ENCODE data around the gene IGF1R.

Gene IGF1R

DNA sequence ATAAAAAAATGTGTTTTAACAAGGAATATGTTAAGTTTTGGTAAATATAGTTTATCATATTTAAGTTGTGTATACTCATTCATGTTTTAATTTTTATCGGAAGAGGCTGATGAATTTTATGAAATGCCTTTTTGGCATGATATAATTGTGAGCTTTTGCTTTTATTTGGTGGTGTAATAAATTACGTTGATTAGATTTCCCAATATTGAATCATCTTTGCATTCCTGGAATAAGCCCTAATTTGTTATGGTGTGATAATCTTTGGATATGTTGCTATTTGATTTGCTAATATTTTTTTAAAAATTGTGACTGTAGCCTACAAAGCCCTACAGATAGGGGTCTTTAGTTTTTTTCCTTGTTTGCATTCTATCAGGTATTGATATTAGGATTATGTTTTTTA is 107.4 kb downstream of the IGF1R start:
- DNase-seq = no peak

GRCh38 chr15:98758224-98758623 is 109.9 kb downstream of the IGF1R start:
- no peak for DNase-seq

DNA sequence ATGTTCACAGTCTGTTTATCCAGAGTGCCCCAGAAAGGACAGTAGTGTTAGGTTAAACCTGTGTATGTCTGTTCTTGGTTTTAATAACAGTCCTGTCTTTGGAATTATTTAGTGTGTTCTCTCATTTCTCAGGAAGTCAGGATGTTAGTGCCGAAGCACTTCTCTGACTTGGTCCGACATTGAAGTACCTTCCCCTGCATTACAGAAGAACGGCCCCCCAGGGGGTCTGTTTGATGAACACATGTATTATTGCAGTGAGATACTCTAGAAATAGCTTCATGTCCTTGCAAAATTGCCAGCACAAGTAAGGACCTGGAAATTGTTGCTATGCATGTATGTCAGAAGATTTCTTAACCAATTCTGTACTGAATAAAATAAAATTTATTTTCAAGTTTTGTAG is 110.9 kb downstream of the IGF1R start:
- no peak for DNase-seq

DNA sequence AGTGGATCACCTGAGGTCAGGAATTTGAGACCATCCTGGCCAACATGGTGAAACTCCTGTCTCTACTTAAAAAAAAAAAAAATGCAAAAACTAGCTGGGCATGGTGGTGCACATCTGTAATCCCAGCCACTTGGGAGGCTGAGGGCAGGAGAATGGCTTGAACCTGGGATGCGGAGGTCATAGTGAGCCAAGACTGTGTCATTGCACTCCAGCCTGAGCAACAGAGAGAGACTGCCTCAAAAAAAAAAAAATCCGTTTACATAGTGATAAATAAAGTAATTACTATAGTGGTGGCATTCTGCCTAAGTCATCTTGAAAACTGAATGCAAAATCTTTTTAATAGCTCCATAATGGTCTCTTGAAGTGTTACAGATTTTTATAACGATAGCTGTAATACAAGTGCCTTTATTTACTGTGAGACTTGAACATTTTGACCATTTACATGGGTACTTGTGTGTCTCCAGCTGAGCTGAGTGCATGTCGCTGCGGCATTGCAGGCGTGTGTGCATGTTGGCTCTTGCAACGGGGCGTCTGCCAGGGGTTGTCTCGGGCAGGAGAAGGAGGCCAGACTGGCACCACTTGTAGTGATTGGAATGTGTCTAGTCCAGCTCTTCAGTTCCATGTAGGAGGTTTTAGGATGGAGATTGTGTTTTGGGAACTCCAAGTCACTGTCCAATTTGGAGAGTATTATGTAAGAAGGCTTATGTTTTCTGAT is 111.9 kb downstream of the IGF1R start:
- DNase-seq = no peak

GRCh38 chr15:98760975-98761374 is 112.6 kb downstream of the IGF1R start:
- DNase-seq = no peak

- no peak for DNase-seq
Measured at GRCh38 chr15:98763179-98763578, 114.8 kb downstream of the IGF1R start.

DNA sequence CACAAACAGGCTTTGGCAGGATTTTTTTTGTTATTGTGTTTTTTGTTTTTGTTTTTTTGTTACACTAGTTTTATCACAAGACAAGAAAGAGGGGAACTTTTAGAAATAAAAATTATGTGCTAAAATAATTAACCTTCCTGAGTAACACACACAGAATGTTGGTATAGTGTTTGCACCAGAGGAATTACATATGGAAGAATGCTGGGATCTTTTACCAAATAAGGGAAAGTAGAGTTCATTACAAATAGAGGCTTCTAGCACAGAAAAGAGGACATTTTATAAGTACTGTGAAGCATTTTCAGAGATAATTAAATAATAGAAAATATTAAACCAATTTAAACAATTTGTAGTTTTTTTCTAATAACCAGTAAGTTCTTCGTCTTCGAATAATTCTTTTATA is 116.0 kb downstream of the IGF1R start:
- DNase-seq = no peak

DNA sequence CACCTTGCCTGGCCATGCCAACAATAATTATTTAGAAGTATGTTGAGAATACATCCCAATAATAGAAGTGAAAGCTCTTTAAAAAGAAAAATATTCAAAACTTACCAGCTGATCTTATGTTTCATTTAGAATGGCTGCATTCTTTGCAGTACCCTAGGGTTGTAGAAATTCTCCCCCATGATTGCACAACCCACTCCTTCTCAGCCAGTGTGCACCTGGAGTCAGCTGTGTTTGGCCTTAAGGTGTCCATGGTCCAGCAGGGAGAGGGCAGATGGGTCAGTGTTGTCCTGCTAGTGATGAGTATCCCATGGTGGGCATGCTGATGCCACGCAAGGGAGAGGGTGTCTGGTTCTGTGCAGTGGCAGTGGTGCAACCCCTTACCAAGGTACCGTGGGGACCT is 117.3 kb downstream of the IGF1R start:
- no peak for DNase-seq

- no peak for DNase-seq
Measured at GRCh38 chr15:98767692-98768091, 119.4 kb downstream of the IGF1R start.

DNA sequence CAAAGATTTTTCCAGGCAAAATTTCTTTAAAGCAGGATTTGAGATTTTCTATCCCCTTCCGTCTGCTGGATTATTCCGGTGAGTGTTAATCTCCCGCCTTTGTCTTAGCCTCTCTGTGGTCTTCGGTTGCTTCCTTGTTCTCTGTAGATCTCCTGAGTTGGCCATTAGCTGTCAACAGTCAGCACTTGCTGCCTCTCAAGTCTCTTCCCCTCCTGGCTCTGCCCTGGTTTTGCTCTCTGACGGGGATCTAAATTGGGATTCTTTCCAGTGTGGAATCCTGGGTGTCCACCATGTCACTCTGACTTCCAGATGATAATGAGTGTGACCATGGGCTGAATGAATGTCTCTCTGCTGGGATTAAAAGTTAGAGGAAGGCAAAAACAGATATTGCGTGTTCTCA is 121.5 kb downstream of the IGF1R start:
- DNase-seq = no peak

DNA sequence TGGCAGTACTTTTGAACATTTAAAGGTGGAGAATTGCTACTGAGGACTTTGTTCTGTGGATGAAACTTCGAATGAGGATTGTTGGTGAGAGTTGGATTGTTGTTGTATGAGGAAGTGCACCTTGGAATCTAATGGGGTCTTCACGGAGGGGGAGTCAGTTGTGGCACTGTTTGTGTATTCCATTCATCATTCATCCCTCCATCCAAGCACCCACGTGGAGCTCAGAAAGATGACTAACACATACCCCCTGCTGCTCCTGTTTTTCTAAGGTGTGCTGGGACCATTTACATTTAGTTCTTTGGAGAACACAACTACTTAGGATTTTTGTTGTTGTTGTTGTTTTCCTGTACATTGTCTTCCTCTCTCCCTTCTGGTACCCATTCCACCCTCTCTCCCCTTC is 122.6 kb downstream of the IGF1R start:
- no peak for DNase-seq

DNA sequence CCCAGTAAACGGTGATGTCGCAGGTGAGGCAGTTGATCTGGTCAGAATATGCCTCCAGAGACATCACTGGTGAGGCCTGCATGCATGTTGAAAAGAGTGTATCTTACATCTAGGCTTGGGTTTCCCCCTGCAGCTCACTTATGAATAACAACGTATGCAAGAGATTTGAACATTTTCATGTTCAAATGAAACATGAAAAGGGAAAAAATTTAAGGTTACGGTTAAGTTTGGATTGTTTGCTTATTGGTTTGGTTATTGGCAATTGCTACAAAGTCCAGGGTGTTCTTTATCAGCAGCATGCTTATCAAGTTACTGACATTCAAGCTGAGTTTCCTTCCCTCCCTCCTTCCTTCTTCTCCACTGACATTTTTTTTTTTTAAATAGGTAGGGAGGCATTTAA is 123.2 kb downstream of the IGF1R start:
- DNase-seq = no peak

GRCh38 chr15:98772895-98773294 is 124.6 kb downstream of the IGF1R start:
- no peak for DNase-seq

DNA sequence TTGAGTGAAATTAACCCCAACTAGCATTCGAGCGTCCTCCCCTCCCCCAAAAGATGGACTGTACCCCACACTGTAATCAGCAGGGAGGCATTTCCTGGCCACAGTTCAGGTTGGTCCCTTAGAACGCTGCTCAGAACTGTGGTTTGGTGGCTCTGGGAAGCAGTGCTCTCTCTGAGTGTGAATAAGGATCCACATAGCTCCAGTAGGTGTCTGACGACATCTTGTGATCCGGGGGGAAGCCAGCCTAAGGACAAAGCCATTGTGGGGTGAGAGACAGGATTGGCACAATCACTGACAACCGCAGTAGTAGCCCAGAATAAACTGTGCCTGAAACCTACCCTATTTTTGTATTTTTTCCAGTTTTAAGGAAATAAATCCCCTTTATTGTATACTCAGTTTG is 125.3 kb downstream of the IGF1R start:
- DNase-seq = no peak

DNA sequence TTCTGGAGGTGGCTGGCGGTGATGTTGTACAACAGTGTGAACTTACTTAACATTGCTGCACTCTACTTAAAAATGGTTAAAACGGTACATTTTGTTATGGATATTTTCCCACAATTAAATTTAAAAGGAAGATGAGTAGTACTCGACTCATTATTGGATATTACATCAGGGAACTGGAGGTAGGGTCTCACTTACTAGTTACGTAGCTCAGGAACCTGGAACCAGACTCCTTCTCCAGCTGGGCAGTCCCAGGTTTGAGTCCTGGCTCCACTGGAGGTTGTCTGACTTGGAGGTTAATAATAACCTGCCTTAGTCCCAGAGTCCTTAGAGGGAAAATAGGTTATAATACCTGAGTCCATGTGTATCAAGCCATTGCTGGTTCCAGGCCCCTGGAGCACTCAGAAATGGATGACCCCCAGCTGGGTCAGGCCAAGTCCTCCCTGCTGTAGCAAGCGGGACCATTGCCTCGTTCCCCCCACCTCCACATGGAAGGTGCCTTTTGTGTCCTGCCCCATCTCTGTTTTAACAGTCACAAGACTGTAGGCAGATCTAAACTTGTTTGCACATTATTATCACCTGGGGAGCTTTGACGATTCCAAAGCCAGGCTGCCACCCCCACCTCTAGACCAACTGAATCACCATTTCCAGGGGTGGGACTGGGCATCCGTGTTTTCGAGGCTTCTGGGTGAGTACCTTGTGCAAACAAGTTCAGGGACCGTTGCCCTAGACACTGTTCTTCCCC is 126.6 kb downstream of the IGF1R start:
- no peak for DNase-seq

GRCh38 chr15:98775498-98776230 is 127.3 kb downstream of the IGF1R start:
- DNase-seq = no peak

DNA sequence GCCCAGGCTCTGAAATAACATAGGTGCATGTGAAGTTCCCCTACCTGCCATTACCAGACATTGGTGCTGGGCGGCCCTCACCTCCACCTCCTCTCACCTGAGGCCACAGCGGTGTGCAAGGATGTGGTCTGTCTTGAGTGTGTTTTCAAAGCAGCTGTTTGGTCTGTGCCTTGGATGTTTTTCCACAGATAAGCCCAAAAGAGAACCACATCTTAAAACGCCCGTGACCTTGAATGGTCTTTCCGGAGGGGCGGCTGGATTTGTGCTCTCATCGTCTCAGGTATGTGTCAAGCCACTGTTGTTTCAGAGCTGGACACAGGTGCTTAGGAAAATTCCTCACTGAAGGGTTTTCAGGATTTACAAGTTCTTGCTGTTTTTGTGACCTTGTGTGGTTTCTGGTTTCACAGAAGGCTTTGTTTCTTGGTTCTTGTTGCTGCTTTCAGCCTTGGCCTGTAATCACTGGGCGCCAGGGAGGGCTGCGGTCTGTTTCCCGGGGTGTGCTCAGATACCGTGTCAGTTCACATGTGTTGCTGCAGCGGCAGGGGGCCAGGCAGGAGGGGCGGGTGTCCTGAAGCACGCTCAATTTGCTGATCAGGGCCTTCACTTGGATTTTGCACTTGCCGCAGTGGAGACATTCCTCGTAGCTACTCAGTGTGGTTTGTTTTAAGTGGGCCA is 128.4 kb downstream of the IGF1R start:
- no peak for DNase-seq

DNA sequence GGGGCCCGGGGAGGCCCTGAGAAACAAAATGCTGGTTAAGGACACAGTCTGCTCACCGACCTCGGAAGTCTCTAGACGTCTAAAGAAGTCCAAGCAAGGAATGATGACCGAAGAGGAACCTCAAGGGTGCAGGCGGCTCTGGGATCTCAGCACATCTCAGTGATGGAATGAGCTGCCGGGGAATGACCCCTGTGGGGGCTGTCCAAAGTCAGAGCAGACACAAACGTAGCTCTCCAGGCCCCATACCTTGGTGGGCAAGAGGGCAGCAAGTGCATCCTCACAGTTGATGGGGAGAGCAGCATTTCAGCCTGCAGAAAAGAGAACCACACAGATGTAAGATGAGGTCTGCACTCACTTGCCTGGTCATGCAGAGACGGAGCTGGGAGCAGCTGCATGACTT is 129.1 kb downstream of the IGF1R start:
- DNase-seq = no peak

DNA sequence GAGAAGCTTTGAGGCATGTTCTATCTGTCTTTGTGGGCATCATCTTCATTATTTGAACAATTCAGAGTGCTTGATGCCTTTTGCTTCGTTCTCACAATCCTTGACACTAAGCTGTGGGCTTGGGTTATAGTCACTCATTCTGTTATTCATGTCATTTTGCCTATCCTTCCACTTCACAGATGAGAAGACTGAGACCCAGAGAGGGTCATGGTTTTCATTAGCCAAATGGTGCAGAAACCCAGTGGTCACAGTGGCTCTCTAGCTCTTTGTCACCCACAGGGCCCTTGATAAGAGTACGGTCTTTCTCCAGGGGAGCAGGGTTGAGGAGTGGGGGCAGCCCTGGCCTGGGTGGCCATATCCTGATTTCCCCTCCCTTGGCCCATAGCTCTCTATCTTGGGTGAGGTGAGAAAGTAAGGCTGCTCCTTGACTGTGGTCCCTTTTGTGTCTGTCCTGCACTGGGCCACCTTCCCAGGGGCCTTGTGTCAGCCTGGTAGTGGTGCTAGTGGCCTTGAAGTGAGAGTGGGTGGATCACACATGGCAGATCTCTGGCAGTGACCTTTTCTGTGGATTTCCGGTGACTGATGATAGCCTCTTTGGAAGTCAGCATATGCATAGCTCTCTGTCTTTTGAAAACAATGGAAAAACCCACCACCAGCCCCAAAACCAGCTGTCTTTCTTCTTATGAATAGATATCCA is 130.1 kb downstream of the IGF1R start:
- DNase-seq = no peak

DNA sequence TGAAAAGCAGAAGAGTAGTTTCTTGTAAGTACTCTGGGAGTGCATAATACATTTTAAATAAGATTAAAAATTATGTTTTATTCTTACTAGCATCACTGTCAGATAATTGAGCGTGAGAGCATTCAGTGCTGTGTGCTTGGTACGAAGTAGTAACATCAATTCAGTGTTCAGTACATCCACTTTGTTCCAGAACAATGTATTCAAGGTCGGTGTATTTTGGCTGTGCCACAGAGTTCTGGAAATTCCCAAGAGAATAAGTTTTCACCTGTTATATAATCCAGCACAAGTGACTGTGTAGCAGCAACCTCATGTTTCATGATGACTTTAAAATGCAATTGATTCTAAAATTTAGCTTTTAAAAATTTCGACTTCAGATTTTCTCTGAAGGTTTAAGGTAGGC is 130.6 kb downstream of the IGF1R start:
- DNase-seq = no peak

- DNase-seq = no peak
Measured at GRCh38 chr15:98779463-98780071, 131.2 kb downstream of the IGF1R start.

GRCh38 chr15:98781838-98782237 is 133.5 kb downstream of the IGF1R start:
- DNase-seq = no peak
